Bronchial epithelial cell (primary cell): Measurements from ENCODE around the gene PDGFRB. TPM values are rescaled to one million over a fixed set of nuclear protein-coding genes. Genes with fewer than 3 reads are reported as not detected.

Experiments used
- DNase-seq: peaks from one replicate; pipeline ENCODE4 v3.0.0-alpha.2; 2010; ENCODE audit warnings: low read depth
- FAIRE-seq: peaks from 2 replicates; lab custom pipeline; 2011; peaks lifted over from hg19 to GRCh38; lab: Jason Lieb, UNC
- H3K27me3 ChIP-seq: 2 replicates; pipeline ENCODE4 v1.5.1; 2011; ENCODE audit warnings: low read length; ENCODE audit not compliant: control insufficient read depth, insufficient read depth
- H3K36me3 ChIP-seq: 2 replicates; pipeline ENCODE4 v1.5.1; 2011; ENCODE audit warnings: low read length; ENCODE audit not compliant: control insufficient read depth, insufficient read depth
- H3K4me3 ChIP-seq: 2 replicates; pipeline ENCODE4 v1.5.1; 2011; ENCODE audit warnings: mild to moderate bottlenecking, low read depth, low read length, control low read depth
- total RNA-seq: library from RNA; depleted of rRNA; stranded (reverse); fragments of >200 nt; gene quantifications from 2 replicates; pipeline ENCODE4 v1.2.1, GENCODE V29; 2014
- TF ChIP-seq, protein P1 (sequence below): IDR thresholded peaks from 2 replicates; pipeline ENCODE4 v1.5.1; 2011; ENCODE audit warnings: mild to moderate bottlenecking, moderate library complexity, low read length, control low read depth, inconsistent platforms; ENCODE audit not compliant: insufficient read depth, severe bottlenecking

Gene PDGFRB
- total RNA-seq, 1 donor from 2014 or later, result 1.6 TPM

DNA sequence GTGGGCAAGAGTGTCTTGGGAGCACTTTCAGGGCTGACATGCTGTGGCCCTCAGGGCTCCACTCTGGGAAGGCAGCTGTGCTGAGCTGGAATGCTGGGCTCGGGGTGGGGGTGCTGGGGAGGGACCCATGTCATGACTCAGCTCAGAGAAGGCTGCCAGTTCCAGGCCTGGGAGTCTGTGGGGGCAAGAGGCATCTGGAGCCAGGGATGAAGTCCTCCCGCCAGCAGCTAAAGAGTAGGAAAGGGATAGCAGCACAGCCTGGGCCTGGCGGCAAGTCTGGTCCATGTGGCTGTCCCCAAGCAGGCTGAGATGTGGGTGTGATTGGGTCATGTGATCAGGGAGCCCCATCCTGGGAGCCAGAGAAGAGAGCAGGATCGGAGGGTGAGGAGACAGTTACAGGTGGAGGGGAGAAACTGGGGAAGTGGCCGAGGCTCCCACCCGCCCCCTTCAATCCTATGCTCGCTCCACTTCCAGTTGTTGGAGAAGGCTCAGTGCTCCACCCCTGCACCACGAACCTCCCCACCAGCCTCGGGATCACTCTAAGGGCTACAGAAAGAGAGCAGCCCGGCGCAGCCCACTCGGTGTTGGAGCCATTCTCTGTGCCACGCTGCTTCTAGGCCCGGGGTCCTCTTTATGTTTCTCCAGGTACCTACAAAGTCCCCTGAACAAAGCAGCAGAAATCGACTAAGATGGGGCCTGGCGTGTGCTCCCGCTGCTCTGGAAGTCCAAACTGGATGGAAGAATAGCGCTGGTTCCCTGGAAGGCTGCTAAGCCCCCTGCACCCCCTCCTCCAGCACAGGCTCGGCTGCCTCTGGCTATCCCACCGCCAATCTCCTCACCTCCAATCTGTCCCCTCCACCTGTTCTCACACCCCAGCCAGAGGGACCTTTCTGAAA is 12.0 kb downstream of the PDGFRB start:
- DNase-seq (peak; percentile 58), FAIRE-seq (no peak)
- TF ChIP-seq, protein P1, sequence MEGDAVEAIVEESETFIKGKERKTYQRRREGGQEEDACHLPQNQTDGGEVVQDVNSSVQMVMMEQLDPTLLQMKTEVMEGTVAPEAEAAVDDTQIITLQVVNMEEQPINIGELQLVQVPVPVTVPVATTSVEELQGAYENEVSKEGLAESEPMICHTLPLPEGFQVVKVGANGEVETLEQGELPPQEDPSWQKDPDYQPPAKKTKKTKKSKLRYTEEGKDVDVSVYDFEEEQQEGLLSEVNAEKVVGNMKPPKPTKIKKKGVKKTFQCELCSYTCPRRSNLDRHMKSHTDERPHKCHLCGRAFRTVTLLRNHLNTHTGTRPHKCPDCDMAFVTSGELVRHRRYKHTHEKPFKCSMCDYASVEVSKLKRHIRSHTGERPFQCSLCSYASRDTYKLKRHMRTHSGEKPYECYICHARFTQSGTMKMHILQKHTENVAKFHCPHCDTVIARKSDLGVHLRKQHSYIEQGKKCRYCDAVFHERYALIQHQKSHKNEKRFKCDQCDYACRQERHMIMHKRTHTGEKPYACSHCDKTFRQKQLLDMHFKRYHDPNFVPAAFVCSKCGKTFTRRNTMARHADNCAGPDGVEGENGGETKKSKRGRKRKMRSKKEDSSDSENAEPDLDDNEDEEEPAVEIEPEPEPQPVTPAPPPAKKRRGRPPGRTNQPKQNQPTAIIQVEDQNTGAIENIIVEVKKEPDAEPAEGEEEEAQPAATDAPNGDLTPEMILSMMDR, result no peak
- no peaks in the 10 kb centered on the region for H3K27me3 ChIP-seq
- H3K4me3 ChIP-seq, result no peak overlapping the region
- no peaks in the 10 kb centered on the region for H3K36me3 ChIP-seq

DNA sequence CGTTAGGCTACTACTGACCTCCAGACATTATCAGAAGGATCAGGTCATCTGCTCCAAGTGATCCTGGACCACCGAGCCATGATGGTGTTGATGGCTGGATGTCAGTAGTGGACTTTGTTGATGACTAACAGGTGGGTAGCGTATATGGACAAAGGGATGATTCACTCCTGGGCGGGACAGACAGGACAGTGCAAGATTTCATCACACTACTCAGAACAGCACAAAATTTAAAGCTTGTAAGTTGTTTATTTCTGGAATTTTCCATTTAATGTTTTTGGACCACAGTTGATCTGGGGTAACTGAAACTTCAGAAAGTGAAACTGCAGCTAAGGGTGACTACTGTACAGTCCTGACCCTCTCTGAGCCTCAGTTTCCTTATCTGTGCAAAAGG is 12.7 kb downstream of the PDGFRB start:
- DNase-seq (peak; percentile 92), FAIRE-seq (no peak)
- H3K36me3 ChIP-seq, result no peaks in the 10 kb centered on the region
- no peaks in the 10 kb centered on the region for H3K27me3 ChIP-seq
- TF ChIP-seq, protein P1, result no peak
- no peak overlapping the region for H3K4me3 ChIP-seq

DNA sequence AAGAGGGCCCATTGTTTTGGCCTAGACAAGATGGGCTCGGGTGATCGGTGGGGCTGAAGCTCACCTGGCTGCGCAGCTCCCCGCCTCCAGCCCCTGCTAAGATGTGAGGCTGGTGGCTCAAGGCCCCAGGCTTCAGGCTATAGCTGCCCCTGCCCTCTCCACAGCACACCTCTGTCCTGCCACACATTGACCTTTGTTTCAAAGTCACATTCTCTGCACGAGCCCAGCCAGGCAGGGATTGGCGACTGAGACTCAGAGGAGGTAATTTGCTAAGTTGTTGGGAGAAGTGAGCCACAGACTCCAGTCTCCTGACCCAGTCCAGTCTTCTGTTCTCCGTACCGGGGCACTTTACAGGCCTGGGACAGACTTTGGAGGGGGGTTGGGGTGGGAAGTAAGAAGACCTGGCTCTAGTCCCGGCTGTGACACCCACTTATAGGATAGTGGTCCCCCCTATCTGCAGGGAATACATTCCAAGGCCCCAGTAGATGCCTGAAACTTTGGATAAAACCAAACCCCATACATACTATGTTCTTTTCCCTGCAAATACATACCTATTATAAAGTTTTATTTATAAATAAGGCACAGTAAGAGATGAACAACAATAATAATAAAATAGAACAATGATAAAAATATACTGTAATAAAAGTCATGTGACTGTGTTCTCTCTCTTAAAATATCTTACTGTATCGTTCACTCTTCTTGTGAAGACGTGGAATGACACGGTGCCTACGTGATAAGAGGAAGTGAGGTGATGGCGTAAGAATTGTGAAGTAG is 13.3 kb downstream of the PDGFRB start:
- TF ChIP-seq, protein P1, result no peak
- H3K36me3 ChIP-seq, result no peaks in the 10 kb centered on the region
- H3K27me3 ChIP-seq, result no peaks in the 10 kb centered on the region
- no peak overlapping the region for H3K4me3 ChIP-seq
- FAIRE-seq (no peak), DNase-seq (no peak)

DNA sequence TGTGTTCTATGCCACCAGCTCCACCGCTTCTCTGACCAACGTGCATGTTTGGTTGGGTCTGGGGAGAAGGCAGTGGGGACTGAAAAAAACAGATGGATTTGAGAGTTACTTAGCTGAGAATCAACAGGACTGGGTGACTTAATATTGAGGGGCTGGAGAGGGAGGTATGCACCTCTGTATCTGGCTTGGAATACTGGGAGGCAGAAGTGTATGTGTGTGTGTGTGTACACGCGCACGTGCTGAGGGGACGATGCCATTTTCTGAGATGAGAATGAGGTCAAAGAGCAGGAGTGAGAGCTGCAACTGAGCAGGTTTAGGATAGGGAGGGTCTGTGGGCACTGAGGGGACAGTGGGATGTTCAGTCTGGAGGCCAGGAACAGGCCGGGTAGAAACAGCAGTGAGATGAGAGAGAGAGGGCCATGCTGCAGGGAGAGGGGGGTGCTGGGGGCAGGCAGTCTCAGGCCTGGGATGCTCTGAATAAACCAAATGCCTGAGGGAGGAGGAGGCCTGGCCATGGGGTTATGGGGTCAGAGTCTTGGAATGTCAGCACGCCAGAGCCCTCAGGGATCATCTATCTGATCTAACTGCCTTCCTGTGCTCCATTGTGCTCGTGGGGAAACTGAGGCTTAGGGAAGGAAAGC is 14.0 kb downstream of the PDGFRB start:
- FAIRE-seq (no peak), DNase-seq (no peak)
- Histone ChIP-seq H3K4me3 (no peak overlapping the region), H3K36me3 (no peaks in the 10 kb centered on the region), H3K27me3 (no peaks in the 10 kb centered on the region)
- TF ChIP-seq, protein P1, result no peak

DNA sequence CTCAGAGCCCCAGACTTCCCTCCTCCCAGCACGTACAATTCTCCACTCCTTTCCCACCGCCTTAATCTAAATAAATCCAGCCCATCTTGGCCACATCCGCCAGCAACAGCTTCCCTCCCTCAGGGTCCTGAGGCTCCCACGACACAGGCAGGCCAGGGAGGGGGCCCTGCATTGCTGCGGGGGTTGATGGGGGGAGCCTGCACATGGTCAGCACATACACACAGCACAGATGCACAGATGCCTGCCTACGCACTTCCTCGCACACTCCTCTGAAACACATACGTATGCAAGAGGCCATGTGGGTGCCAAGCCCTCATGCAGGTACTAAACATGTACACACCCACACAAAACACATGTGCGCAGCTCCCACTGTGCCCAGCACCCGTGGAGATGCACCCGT is 14.8 kb downstream of the PDGFRB start:
- DNase-seq (no peak), FAIRE-seq (no peak)
- Histone ChIP-seq H3K36me3 (no peaks in the 10 kb centered on the region), H3K4me3 (no peak overlapping the region), H3K27me3 (no peaks in the 10 kb centered on the region)
- TF ChIP-seq, protein P1, result no peak
